ENCODE results near the gene CCDC69. TPM values are rescaled to one million over a fixed set of nuclear protein-coding genes. Genes with fewer than 3 reads are reported as not detected.
"Not testable (repeated sequence)": the region's sequence is repeated elsewhere in the genome, so short reads cannot be mapped to it uniquely, and the experiment has no call there.

The CCDC69 gene
- polyA plus RNA-seq (ENCODE audit: insufficient read length in 3 of 3) = 1 to 10 TPM; 4.0 to 6.8 (median 5.2) TPM

GRCh38 chr5:151223447-151224264 is at the start of gene CCDC69:
CCDC69 (minus strand) TSS chr5:151224092; CDS start chr5:151223970, 122 bp downstream.
- DNase-seq (ENCODE audit: low read depth in 3 of 3, low spot score in 2 of 3) = peak in 2 of 3 donors; percentile 54 to 68

- no peak for DNase-seq (ENCODE audit: low read depth in 3 of 3, low spot score in 2 of 3)
Observed at GRCh38 chr5:151271336-151271735, 47.4 kb upstream of the CCDC69 start.

- DNase-seq (ENCODE audit: low read depth in 3 of 3, low spot score in 2 of 3) = no peak
Observed at GRCh38 chr5:151270599-151270998, 46.7 kb upstream of the CCDC69 start.

- DNase-seq (ENCODE audit: low read depth in 3 of 3, low spot score in 2 of 3) = no peak
Observed at GRCh38 chr5:151267491-151268260, 43.8 kb upstream of the CCDC69 start.

- DNase-seq (ENCODE audit: low read depth in 3 of 3, low spot score in 2 of 3) = no peak
Observed at GRCh38 chr5:151264113-151264512, 40.2 kb upstream of the CCDC69 start.

- DNase-seq (ENCODE audit: low read depth in 3 of 3, low spot score in 2 of 3) = no peak
Observed at GRCh38 chr5:151262532-151262931, 38.6 kb upstream of the CCDC69 start.

- no peak for DNase-seq (ENCODE audit: low read depth in 3 of 3, low spot score in 2 of 3)
Observed at GRCh38 chr5:151259931-151260330, 36.0 kb upstream of the CCDC69 start.

GRCh38 chr5:151258816-151259215 is 34.9 kb upstream of the CCDC69 start:
- no peak for DNase-seq (ENCODE audit: low read depth in 3 of 3, low spot score in 2 of 3)

GRCh38 chr5:151258201-151258611 is 34.3 kb upstream of the CCDC69 start:
- no peak for DNase-seq (ENCODE audit: low read depth in 3 of 3, low spot score in 2 of 3)

- DNase-seq (ENCODE audit: low read depth in 3 of 3, low spot score in 2 of 3) = no peak
Observed at GRCh38 chr5:151257731-151258181, 33.9 kb upstream of the CCDC69 start.

- DNase-seq (ENCODE audit: low read depth in 3 of 3, low spot score in 2 of 3) = no peak
Observed at GRCh38 chr5:151255621-151256286, 31.9 kb upstream of the CCDC69 start.

- DNase-seq (ENCODE audit: low read depth in 3 of 3, low spot score in 2 of 3) = not testable (repeated sequence)
Observed at GRCh38 chr5:151254990-151255389, 31.1 kb upstream of the CCDC69 start.

GRCh38 chr5:151254556-151254955 is 30.7 kb upstream of the CCDC69 start:
- no peak for DNase-seq (ENCODE audit: low read depth in 3 of 3, low spot score in 2 of 3)

- no peak for DNase-seq (ENCODE audit: low read depth in 3 of 3, low spot score in 2 of 3)
Observed at GRCh38 chr5:151253605-151253950, 29.7 kb upstream of the CCDC69 start.

- DNase-seq (ENCODE audit: low read depth in 3 of 3, low spot score in 2 of 3) = peak; percentile 95 to 97 (median 96)
Observed at GRCh38 chr5:151252762-151253604, 29.1 kb upstream of the CCDC69 start, which contains the start of gene GM2A. GM2A (plus strand) TSS chr5:151253185; CDS start chr5:151253217, 32 bp downstream.

GRCh38 chr5:151251621-151252020 is 27.7 kb upstream of the CCDC69 start:
- no peak for DNase-seq (ENCODE audit: low read depth in 3 of 3, low spot score in 2 of 3)

GRCh38 chr5:151251001-151251551 is 27.2 kb upstream of the CCDC69 start:
- no peak for DNase-seq (ENCODE audit: low read depth in 3 of 3, low spot score in 2 of 3)

GRCh38 chr5:151250346-151251000 is 26.6 kb upstream of the CCDC69 start:
- no peak for DNase-seq (ENCODE audit: low read depth in 3 of 3, low spot score in 2 of 3)

GRCh38 chr5:151249281-151249680 is 25.4 kb upstream of the CCDC69 start:
- no peak for DNase-seq (ENCODE audit: low read depth in 3 of 3, low spot score in 2 of 3)

Data from right renal cortex interstitium (tissue), 3 donors.